H7 (cell line): ENCODE results near the gene GOLGA7B. TPM values are rescaled to one million over a fixed set of nuclear protein-coding genes. Genes with fewer than 3 reads are reported as not detected.

Experiments used
- DNase-seq: peaks from one replicate; pipeline ENCODE4 v3.0.0; 2012
- H3K27me3 ChIP-seq: 2 replicates; pipeline ENCODE4 v1.6.0; 2011; ENCODE audit warnings: mild to moderate bottlenecking, low read length; ENCODE audit not compliant: control insufficient read depth, insufficient read depth
- H3K36me3 ChIP-seq: replicated peaks from 2 replicates; pipeline ENCODE4 v1.5.1; 2011; ENCODE audit warnings: low read length; ENCODE audit not compliant: control insufficient read depth, insufficient read depth
- H3K4me3 ChIP-seq: 2 replicates; pipeline ENCODE4 v1.5.1; 2011; ENCODE audit warnings: low read depth, mild to moderate bottlenecking, control low read depth, low read length, moderate library complexity; ENCODE audit not compliant: insufficient read depth
- total RNA-seq: library from RNA; depleted of rRNA; stranded (reverse); fragments of >200 nt; shearing (Covaris generic); gene quantifications from 2 replicates; pipeline ENCODE4 v1.2.3, GENCODE V29; 2014

The GOLGA7B gene
- total RNA-seq, 1 experiment from 2014 or later, result not detected

DNA sequence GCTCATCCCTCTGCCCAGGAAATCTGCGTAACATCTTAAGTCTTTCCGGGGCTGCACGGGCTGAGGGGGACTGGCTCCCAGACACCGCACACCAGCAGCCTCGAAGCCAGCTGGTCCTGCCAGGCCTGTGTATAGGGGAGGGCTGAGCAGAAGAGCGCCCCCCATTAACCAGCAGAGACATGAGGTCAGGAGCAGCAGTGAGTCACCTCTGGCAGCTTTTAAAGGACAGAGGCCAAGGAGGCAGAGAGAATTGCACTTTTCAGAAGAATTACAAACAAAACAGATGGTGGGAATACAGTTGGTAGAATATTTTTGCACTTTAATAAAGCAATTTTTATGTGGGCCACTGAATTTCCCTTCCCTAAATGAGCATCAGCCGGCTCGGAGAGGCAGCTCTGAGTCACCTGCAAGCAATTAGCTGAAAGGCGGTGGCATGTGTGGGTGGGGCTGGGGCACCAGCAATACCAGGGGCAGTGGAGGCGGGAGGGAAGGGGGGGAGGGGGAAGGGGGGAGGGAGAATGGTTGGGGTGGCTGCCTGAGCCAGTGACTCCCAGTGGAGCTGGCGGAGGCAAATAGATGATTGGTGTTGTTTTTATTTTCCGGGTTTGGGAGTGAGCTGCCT lies 39.1 kb downstream of the GOLGA7B start:
- no peak overlapping the region for H3K4me3 ChIP-seq
- H3K27me3 ChIP-seq, result no peaks in the 10 kb centered on the region
- no peaks in the 10 kb centered on the region for H3K36me3 ChIP-seq
- peak; percentile 93 for DNase-seq

DNA sequence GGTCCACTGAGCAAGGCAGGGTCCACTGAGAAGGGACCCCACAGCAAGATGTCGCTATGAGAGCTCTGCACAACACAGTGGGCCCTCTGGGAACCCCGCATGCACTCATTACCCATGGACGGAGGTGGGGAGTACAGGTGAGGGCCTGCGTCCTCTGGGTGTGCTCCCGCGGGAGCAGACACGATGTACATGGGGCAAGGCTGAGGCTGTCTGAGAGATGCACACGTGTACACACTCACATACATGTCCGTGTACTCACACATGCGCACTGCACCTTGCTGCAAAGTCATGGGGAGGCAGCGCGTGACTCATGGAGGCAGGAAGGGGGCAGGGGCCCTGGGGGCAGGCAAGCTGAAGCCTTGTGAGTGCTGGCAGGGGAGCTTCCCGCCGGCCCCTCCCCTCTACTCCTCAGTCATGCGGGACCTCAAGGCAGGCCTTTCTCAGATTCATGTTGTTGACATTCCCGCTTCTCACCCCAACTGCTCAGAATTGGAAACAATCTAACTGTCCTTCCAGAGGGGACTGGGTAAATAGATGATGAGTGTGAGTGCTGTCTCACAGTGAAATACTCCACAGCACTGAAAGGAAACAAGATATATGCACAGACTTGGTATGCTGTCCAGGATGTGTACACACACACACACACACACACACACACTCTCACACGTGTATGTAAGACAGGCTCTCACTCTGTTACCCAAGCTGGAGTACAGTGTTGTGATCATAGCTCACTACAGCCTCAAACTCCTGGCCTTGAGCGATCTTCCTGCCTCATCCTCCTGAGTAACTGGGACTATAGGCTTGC lies 40.0 kb downstream of the GOLGA7B start:
- Histone ChIP-seq H3K36me3 (no peaks in the 10 kb centered on the region), H3K27me3 (no peaks in the 10 kb centered on the region), H3K4me3 (peak overlapping the region; percentile 15)
- DNase-seq, result peak; percentile 89

DNA sequence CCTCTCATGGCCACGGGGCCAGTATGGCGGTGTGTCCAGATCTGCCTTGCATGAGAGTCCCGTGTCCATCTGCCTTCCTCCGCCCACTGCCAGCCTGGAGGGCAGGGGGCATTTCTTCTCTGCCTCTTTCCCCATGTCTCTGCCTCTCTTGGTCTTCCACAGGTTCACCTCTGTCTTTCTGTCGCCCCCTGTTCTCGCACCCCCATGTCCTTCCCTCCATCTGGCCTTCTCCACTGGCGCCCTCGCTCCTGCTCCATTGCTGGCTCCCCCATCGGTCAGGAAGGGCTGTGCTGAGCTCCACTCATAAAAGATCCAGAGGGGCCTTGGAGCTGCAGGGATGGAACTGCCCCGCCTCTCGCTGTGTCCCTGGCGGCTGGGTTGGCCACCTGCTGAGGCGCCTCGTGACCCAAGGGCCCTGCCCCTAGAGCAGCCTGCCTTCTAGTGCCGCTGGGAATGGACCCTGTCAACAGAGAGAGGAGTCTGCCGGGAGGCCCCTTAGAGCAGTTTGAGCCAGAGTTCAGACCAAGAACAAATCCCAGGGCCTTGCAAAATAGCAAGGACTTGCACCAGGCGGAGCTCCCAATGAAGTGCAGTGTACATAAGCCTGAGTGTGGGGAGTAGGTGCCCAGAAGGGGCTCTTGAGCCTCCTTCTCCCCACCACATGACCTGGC lies 42.0 kb downstream of the GOLGA7B start:
- Histone ChIP-seq H3K36me3 (no peaks in the 10 kb centered on the region), H3K27me3 (no peaks in the 10 kb centered on the region), H3K4me3 (no peak overlapping the region)
- peak; percentile 71 for DNase-seq

DNA sequence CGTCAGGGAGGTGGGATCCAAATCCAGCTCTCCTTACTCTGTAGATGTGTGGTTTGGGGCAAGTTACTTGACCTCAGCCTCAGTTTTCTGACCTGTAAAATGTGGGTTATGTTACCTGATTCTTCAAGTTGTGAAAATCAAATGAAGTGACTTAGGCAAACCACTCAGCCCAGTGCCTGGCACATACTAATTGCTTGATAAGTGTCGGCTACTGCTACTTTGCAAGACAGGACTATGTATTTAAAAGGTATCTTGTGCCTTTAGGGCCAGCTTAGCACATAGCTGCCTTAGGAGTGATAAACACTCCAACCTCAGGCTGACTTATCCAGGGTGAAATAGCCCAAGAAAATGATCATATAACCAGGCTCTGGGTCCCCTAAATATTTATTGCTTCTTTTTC lies 42.9 kb downstream of the GOLGA7B start:
- Histone ChIP-seq H3K27me3 (no peaks in the 10 kb centered on the region), H3K36me3 (no peaks in the 10 kb centered on the region), H3K4me3 (no peak overlapping the region)
- no peak for DNase-seq

DNA sequence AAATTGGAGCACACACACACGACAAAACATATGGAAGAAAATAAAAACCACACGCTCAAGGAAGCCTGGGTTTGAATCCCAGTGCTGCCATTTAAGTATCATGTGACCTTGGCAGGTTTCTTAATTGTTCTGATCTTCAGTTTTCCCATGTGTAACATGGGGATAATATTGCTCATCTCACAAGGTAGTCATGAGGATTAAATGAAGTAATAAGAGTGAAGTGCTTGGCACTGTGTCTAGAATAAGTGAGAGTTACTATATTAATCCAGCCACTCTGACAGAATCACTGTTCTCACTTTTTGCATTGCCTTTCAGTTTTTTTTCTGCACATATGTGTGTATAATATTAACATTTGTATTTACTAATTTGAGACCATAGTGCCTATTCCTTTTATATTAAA lies 43.3 kb downstream of the GOLGA7B start:
- no peaks in the 10 kb centered on the region for H3K36me3 ChIP-seq
- DNase-seq, result no peak
- no peaks in the 10 kb centered on the region for H3K27me3 ChIP-seq
- H3K4me3 ChIP-seq, result no peak overlapping the region

DNA sequence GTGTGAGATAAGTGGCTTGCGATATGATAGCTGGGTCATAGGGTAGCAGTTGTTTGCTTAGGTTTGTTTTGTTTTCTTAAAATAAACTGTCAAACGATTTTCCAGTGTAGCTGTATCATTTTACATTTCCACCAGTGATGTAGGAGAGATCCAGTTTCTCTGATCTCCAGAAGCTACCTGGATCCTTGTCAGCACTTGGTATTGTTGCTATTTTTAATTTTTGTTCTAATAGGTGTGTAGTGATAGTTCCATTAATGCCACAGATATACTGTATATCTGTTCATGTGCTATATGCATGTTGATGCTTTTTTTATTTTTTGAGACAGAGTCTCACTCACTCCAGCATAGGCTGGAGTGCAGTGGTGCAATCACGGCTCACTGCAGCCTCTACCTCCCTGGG lies 44.4 kb downstream of the GOLGA7B start:
- DNase-seq, result no peak
- no peaks in the 10 kb centered on the region for H3K36me3 ChIP-seq
- no peak overlapping the region for H3K4me3 ChIP-seq
- H3K27me3 ChIP-seq, result no peaks in the 10 kb centered on the region

DNA sequence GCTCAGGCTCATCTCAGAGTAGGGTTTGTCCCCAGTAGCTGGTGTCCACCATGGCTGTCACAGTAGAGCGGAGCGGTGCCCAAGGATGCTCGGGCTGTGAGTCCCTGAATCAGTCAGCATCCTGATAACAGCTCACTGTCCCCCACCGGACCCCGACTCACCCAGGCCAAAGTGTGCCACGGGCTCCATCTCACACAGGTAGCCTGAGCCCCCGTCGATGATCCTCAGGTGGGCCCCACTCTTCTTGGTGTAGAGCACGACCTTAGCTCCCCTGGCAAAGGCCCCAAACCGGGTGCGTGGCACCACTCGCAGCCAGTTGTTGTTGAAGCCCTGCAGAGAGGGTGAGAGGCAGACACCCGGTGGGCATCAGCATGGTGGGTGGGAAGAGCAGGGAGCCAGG lies 45.4 kb downstream of the GOLGA7B start:
- no peaks in the 10 kb centered on the region for H3K27me3 ChIP-seq

DNA sequence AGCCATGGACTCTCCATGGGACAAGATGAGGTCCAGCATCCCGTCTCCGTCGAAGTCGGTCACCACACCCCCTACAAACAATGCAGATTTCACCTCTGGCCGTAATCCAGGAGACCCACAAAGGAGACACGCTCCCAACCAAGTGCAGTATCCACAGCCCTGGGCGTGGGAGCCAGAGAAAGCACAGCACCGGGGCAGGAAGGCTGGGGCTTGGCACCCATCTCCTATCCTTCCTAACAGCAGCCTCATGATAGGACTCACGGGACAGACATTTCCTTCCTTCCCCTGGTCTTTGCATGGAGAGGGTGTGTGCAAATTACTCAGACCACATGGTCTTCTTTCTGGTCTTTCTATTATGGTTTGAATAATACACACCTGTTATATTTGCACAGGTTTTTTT lies 46.3 kb downstream of the GOLGA7B start:
- Histone ChIP-seq H3K4me3 (no peak overlapping the region), H3K36me3 (no peaks in the 10 kb centered on the region), H3K27me3 (no peaks in the 10 kb centered on the region)
- DNase-seq, result no peak

More for the DNA sequence above, 45.4 kb downstream of the GOLGA7B start:
- no peak overlapping the region for H3K4me3 ChIP-seq
- no peak for DNase-seq
- no peaks in the 10 kb centered on the region for H3K36me3 ChIP-seq

DNA sequence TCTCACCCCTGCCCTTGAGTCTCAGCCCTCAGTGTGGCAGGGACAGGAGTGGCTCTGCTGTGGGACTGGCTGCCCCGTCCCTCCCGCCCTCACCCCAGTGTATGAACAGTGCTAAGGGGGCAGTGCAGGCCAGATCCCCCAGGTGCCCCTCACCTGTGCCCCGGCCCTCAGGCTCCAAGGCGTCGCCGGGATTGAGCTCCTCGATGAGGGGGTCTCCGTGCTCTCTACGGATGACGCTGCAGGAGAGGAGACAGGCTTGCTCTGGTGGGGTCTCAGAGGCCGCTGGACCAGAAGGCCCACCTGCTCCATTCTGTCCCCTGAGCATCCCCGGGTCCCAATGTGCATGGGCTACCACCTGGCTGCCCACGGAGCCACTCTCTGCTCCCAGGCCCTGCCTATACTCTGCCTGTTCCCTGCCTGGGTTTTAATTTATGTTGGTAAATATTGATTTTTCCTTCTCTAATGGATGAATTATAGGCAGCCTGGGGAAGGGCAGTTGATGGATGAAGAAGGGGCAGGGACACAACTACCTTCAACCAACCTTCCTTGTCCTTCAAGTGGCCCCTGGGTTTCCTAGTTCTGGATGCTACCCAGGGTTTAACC lies 47.2 kb downstream of the GOLGA7B start:
- no peak for DNase-seq
- no peaks in the 10 kb centered on the region for H3K36me3 ChIP-seq
- no peak overlapping the region for H3K4me3 ChIP-seq
- no peaks in the 10 kb centered on the region for H3K27me3 ChIP-seq

DNA sequence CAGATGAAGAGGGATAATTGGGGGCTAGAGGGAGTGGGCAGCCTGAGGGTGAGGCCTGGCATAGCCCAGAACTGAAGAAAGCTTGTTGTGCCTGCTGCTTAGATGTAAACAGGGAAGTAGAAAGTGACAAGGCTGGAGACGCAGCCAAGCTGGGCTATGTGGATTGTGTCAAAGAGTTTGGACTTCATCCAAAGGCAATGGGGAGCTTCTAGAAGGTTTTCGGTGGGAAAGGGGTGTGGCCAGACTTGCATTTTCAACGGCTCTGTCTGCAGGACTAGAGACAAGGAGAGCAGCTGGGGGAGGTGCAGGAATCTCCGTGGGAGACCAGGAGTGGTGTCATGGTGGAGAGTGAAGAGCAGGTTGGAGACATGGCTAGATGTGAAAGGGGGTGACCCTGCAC lies 48.8 kb downstream of the GOLGA7B start:
- no peak for DNase-seq
- Histone ChIP-seq H3K36me3 (no peaks in the 10 kb centered on the region), H3K4me3 (no peak overlapping the region)

DNA sequence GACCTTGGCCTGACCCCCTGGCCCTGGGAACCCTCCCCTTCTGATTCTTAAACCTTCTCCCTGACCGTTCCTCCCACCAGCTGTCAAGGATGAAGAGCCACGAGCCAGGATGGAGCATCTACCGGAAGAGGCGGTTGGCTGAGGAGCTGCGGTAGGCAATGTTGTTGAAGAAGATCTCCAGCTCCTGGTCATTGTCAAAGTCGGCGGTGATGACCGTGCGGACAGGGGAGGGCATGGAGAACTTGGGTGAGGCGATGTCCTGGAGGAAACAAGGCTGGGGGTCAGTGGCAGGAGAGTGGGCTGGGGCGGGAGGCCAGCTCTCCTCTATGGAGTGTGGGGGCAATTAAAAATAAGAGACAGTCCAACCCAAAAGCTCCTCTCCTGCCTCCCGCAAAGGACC lies 51.7 kb downstream of the GOLGA7B start:
- DNase-seq, result no peak
- Histone ChIP-seq H3K4me3 (no peak overlapping the region), H3K27me3 (no peaks in the 10 kb centered on the region), H3K36me3 (no peaks in the 10 kb centered on the region)

More for the DNA sequence above, 48.8 kb downstream of the GOLGA7B start:
- no peaks in the 10 kb centered on the region for H3K27me3 ChIP-seq

DNA sequence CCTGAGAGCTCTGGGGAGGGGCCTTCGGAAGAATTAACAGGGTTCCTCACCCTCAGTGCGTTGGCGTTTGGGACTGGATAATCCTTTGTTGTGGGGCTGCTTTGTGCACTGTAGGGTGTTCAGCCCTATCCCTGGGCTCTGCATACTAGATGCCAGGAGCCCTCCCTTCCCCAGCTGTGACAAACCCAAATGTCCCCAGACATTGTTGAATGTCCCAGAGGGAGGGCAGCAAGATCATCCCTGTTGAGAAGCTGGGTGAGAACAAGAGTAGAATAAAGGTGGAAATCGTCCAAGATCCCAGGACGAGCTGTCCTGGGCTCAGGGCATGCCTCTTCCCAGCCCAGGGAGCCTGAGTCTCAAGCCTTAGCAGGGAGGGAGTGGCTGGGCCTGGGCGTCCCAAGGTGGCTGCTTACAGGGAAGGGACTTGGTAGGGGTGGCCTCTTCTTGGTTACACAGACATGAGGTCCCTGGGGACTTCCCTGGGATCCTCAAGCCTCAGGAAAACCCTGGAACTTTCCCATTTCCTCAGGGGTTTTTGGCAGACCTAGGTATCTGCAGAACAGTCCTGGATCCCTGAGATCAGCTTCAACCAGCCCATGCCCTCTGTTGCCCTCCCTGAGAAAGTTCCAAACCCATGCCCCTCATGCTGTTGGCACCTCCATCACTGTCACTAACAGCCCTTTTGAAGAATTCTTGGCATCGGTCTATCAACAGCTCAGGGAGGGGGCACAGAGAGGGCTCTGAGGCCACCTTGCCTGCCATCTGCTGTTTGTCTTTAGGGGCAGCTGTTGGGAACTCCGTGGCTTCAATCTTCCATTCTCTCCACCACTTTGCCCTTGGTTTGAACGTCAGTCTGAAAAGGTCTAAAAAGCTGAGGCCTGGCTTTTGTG lies 53.7 kb downstream of the GOLGA7B start:
- H3K36me3 ChIP-seq, result no peaks in the 10 kb centered on the region

DNA sequence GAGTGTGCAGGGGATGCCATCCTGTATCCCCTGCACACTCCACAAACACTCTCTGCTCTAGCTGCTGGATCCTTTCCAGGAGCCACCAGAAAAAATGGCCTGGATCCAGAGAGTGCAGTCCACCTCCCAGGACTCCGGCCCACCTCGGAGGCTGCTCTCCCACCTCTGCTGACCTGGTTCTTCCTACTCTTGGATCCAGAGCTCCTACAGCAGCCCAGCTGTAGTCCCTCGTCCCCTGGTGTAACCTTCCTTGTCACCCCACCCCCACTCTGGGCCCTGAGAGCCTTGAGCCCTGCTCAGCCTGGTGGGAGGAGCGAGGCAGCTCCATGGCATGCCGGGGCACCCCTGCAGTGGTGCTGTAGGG lies 54.4 kb downstream of the GOLGA7B start:
- Histone ChIP-seq H3K36me3 (no peaks in the 10 kb centered on the region), H3K4me3 (no peak overlapping the region), H3K27me3 (no peaks in the 10 kb centered on the region)
- DNase-seq, result peak; percentile 70

More for the DNA sequence above, 53.7 kb downstream of the GOLGA7B start:
- Histone ChIP-seq H3K27me3 (no peaks in the 10 kb centered on the region), H3K4me3 (no peak overlapping the region)
- DNase-seq, result peak; percentile 64

DNA sequence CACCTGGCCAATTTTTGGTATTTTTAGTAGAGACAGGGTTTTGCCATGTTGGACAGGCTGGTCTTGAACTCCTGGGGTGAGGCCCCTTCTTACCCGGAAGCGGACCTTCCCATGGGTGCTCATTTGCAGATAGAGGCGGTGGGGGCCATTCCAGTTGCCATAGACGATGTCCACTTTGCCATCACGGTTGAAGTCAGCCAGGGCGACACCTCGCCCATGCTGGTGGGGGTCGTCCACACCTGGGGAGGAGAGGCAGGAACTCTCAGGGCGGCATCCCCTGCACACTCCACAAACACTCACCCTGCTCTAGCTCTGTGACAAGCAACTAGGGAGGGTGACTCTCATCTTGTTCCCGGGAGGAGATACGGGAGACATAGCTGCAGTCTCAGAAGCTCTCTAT lies 54.9 kb downstream of the GOLGA7B start:
- Histone ChIP-seq H3K4me3 (no peak overlapping the region), H3K27me3 (no peaks in the 10 kb centered on the region)

More for the DNA sequence above, 54.9 kb downstream of the GOLGA7B start:
- no peak for DNase-seq
- H3K36me3 ChIP-seq, result no peaks in the 10 kb centered on the region
